Kidney (tissue), 14 donors: ENCODE measurements around the gene CTDP1. TPM values are rescaled to one million over a fixed set of nuclear protein-coding genes. Genes with fewer than 3 reads are reported as not detected.

ENCODE experiments used
- DNase-seq, 5 donors: peaks; one replicate each; pipeline ENCODE4 v3.0.0-alpha.2; 2013 to 2020
- FAIRE-seq: peaks from 2 replicates; lab custom pipeline; 2012; peaks lifted over from hg19 to GRCh38; lab: Jason Lieb, UNC
- H3K27ac ChIP-seq, 2 donors: one replicate each; pipeline ENCODE4 v1.7.0; 2013; ENCODE audit warnings: low read depth in 2 of 2, low read length in 2 of 2, inconsistent platforms in 1 of 2
- H3K27me3 ChIP-seq: one replicate; pipeline ENCODE4 v1.7.1; 2013; ENCODE audit warnings: low read length, inconsistent platforms; ENCODE audit not compliant: control insufficient read depth, insufficient read depth
- H3K36me3 ChIP-seq, 3 donors: one replicate each; pipeline versions ENCODE4 v1.7.0 to v1.7.1; 2013; ENCODE audit warnings: low read length in 3 of 3, control low read depth in 1 of 3, inconsistent platforms in 1 of 3; ENCODE audit not compliant: insufficient read depth in 3 of 3, control insufficient read depth in 2 of 3
- H3K4me1 ChIP-seq, 3 donors: one replicate each; pipeline versions ENCODE4 v1.7.0 to v1.7.1; 2013; ENCODE audit warnings: low read length in 3 of 3, inconsistent platforms in 1 of 3, low read depth in 1 of 3; ENCODE audit not compliant: control insufficient read depth in 2 of 3, insufficient read depth in 2 of 3
- H3K4me3 ChIP-seq, 3 donors: one replicate each; pipeline versions ENCODE4 v1.7.0 to v1.8.1; 2013; ENCODE audit warnings: low read length in 3 of 3, control low read depth in 1 of 3, inconsistent platforms in 1 of 3
- H3K9ac ChIP-seq, 3 donors: one replicate each; pipeline versions ENCODE4 v1.7.0 to v1.7.1; 2013; ENCODE audit warnings: low read length in 3 of 3, control low read depth in 1 of 3, inconsistent platforms in 1 of 3
- H3K9me3 ChIP-seq, 3 donors: one replicate each; pipeline versions ENCODE4 v1.7.0 to v1.7.1; 2013; ENCODE audit warnings: low read length in 3 of 3, control low read depth in 1 of 3, inconsistent platforms in 1 of 3; ENCODE audit not compliant: control insufficient read depth in 2 of 3, insufficient read depth in 1 of 3
- CTCF ChIP-seq: IDR thresholded peaks from 3 replicates; pipeline ENCODE4 v1.5.1; 2012; ENCODE audit warnings: mild to moderate bottlenecking, moderate library complexity, borderline replicate concordance; ENCODE audit not compliant: insufficient read depth; ENCODE audit errors: extremely low read depth
- intact Hi-C: fragments of 100-400 bp; cut with DNase I; formaldehyde crosslinking; loops from one replicate; pipeline ENCODE4 v1.11.1; 2022
- polyA plus RNA-seq: library from polyadenylated mRNA; stranded (reverse); fragments of 350-450 nt; fragmentation: Illumina TruSeq; extraction: RNeasy Lipid Tissue Mini Kit (QIAGEN cat#74804); gene quantifications from one replicate; pipeline ENCODE4 v1.2.3, GENCODE V29; 2014; ENCODE audit warnings: low read depth, low replicate concordance; ENCODE audit not compliant: insufficient read depth
- total RNA-seq: library from RNA; stranded (reverse); fragmentation: NEBNext Ultra II Directional; extraction: Animal tissue kit (Norgen Biotek cat#: 25700); gene quantifications from one replicate; pipeline ENCODE4 v1.2.1, GENCODE V29; 2021
- donor health status: control.
- donor health status: control.
- donor health status: control.
- donor health status: control.
- donor health status: control.
- donor health status: DM: yes; HTN: yes; CAD: no.
- donor health status: Normal renal cell carcinoma (clear cell type).

The CTDP1 gene
- total and polyA plus RNA-seq, 2 donors from 2014 or later: 11.1 to 21.8 TPM

- H3K9me3 ChIP-seq: no peaks in the 10 kb centered on the region
- peaks cover 8 to 28% (median 21%) of the 10 kb centered on the region in 3 donors for H3K36me3 ChIP-seq
- DNase-seq: no peak
- no peak for TF ChIP-seq CTCF
- H3K4me1 ChIP-seq: no peaks in the 10 kb centered on the region
- H3K27ac ChIP-seq: no peak overlapping the region
- H3K27me3 ChIP-seq: no peaks in the 10 kb centered on the region
- H3K9ac ChIP-seq: no peak overlapping the region
- intact Hi-C loops: no loop called here
- H3K4me3 ChIP-seq: peak overlapping the region in 2 of 3 donors; percentile 18 to 48
- no peak for FAIRE-seq
Measured at GRCh38 chr18:79715280-79715679, 35.7 kb downstream of the CTDP1 start.

GRCh38 chr18:79717059-79717458 is 37.5 kb downstream of the CTDP1 start:
- intact Hi-C loops: no loop called here
- DNase-seq (no peak), FAIRE-seq (no peak)
- Histone ChIP-seq H3K9ac (no peak overlapping the region), H3K27ac (no peak overlapping the region), H3K9me3 (no peaks in the 10 kb centered on the region), H3K4me3 (no peak overlapping the region), H3K36me3 (peaks cover 8 to 30% (median 27%) of the 10 kb centered on the region in 3 donors), H3K4me1 (no peaks in the 10 kb centered on the region), H3K27me3 (no peaks in the 10 kb centered on the region)
- TF ChIP-seq CTCF: no peak

- Histone ChIP-seq H3K4me1 (no peaks in the 10 kb centered on the region), H3K27ac (no peak overlapping the region), H3K27me3 (no peaks in the 10 kb centered on the region), H3K9me3 (no peaks in the 10 kb centered on the region), H3K9ac (no peak overlapping the region), H3K36me3 (peaks cover 8 to 33% (median 29%) of the 10 kb centered on the region in 3 donors), H3K4me3 (no peak overlapping the region)
- FAIRE-seq (no peak), DNase-seq (peak in 1 of 5 donors; percentile 74)
- intact Hi-C loops: no loop called here
- no peak for TF ChIP-seq CTCF
Measured at GRCh38 chr18:79717555-79718074, 38.0 kb downstream of the CTDP1 start.

GRCh38 chr18:79718126-79718525 is 38.5 kb downstream of the CTDP1 start:
- Histone ChIP-seq H3K9me3 (no peaks in the 10 kb centered on the region), H3K27ac (no peak overlapping the region), H3K4me3 (no peak overlapping the region), H3K9ac (no peak overlapping the region), H3K36me3 (peaks cover 8 to 33% (median 29%) of the 10 kb centered on the region in 3 donors), H3K4me1 (no peaks in the 10 kb centered on the region), H3K27me3 (no peaks in the 10 kb centered on the region)
- FAIRE-seq (no peak), DNase-seq (no peak)
- intact Hi-C loops: no loop called here
- TF ChIP-seq CTCF: no peak
